ENCODE results near the gene DENND1B. TPM values are rescaled to one million over a fixed set of nuclear protein-coding genes. Genes with fewer than 3 reads are reported as not detected.
"Not testable (repeated sequence)": the region's sequence is repeated elsewhere in the genome, so short reads cannot be mapped to it uniquely, and the experiment has no call there.

Gene DENND1B
- total RNA-seq, 1 donor from 2014 or later = 26.1 TPM

DNA sequence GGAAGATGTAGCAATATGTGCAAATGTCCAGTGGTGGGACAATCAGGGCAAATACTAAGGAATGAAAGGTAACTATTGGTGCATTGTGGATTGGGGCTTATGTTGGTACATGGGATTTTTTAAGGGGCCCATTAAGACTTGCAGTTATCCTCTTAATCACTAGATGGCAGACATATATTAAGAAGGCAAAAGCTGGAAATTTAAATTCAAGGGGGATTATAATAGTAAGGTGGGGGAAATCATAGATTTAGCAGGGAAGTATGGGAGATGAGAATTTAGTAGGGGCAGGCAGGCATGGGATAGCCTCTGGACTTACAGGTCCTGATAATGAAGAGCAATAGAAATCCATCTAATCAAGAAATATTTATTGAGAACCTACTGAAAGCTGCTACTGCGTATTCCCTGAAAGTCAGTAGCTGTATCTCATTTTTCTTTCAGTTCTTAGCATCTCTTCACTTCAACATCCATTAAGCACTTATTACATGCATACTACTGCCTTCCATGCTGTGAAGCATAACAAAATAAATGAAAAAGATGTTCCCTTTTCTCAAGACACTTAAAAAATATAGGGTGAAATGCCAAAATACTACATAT, 255.4 kb downstream of the DENND1B start:
- no peak for DNase-seq
- no peak for ATAC-seq
- intact Hi-C loops (cut with micrococcal nuclease) = loop anchor here (10.0 kb wide), 1 partner anchor 345 kb away; no protein-coding TSS in a partner anchor

DNA sequence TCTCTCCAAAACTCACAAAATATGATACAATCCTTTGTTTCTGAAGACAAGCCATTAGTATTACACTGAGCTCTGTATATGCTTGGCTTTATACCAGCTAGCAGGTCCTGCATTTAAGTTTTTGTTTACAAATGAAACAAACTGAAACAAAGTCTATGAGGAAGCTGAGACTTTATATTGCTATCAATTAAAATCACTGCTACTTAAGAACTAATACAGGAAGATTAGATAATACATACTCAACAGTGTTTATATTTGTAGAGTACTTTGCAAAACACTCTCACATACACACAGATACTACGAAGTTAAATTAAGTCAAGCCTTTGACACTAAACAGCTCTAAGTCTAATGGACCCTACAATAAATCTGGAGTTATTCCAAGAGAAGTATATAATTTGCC, 259.9 kb downstream of the DENND1B start:
- DNase-seq (no peak), ATAC-seq (no peak)
- intact Hi-C loops (cut with micrococcal nuclease) = no loop called here

DNA sequence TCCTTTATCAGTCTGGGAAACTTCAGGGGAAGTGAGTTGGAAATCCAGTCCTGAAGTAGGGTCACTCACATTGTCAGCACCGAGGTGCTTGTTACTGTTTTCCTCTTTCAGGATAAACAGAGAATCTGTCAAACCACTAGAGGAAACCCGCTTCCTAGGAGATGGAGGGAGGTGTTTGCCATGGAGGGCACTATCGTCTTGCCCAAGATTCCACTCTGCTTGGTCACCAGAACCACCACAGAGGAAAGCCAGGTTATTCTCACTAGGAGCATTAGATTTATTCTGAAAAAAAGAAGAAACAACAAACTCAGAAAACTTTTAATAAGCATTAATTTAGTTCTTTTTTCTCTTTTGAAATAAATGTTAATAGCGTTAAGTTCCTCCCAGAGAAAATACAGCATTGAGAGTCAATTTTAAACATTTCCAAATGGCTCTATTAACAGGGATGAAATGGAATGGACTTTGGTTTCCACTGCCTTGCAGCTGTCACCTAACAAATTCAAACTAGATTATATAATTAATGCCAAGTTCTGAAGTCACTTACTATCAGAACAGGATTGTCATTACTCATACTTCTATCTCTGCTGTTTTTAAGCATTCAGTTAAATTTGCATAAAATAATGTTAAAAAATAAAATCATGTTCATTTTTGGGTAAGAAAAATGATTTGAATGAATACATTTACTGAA, 264.4 kb downstream of the DENND1B start:
- DNase-seq (no peak), ATAC-seq (no peak)
- intact Hi-C loops (cut with micrococcal nuclease) = no loop called here

DNA sequence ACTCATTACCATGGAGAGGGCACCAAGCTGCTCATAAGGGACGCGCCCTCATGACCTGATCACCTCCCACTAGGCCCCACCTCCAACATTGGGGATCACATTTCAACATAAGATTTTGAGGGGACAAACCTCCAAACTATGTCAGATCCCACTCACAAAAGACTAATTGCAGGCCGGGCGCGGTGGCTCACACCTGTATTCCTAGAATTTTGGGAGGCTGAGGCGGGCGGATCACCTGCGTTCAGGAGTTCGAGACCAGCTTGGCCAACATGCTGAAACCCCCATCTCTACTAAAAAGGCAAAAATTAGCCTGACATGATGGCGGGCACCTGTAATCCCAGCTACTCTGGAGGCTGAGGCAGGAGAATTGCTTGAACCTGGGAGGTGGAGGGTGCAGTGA, 278.6 kb downstream of the DENND1B start:
- DNase-seq (no peak), ATAC-seq (no peak)
- intact Hi-C loops (cut with micrococcal nuclease) = no loop called here

DNA sequence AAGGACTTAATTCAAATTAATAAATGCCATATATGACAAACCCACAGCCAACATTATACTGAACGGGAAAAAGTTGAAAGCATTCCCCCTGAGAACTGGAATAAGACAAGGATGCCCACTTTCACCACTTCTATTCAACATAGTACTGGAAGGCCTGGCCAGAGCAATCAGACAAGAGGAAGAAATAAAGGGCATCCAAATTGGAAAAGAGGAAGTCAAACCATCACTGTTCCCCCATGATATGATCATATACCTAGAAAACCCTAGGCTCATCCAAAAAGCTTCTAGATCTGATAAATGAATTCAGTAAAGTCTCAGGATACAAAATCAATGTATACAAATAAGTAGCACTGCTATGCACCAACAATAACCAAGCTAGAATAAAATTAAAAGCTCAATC, 283.8 kb downstream of the DENND1B start:
- intact Hi-C loops (cut with micrococcal nuclease); DNase-seq; ATAC-seq: not testable (repeated sequence)

DNA sequence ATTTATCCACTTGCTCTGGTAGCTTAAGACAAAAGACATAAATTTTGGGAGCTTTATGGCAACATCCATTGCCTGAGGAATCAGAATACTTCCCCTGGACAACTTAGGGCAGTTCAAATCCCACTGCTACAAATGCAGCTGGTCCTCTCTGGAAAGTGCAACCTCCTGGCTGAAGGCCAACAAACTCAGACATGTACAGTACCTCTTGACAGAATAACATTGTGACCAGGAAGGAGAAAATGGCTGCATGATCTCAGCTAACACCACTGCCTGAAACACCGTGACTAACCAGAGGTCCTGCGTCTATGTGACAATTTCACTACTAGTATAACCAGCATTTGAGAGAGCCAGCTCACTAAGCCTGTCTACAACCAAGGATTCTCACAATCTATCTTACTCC, 288.3 kb downstream of the DENND1B start:
- DNase-seq (no peak), ATAC-seq (peak; percentile 66)
- intact Hi-C loops (cut with micrococcal nuclease) = no loop called here

DNA sequence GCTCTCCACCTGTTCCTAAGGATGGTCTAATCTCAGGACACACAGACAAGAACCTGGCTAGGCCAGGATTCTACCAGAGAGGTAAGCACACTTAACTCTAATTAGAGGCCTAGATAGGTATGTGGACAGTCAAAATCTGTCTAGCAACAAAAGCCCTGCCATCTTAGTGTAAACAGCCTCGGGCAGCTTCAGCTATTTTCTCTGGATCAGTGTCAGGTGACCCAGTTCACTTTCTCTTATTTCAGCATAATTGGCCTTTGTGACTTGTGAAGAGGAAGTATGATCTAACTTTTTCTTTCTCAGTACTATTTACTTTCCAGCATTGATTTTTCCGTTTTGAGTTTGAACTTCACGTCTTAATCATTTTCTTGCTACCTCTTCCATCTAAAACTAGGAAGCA, 289.5 kb downstream of the DENND1B start:
- intact Hi-C loops (cut with micrococcal nuclease) = no loop called here
- no peak for DNase-seq
- no peak for ATAC-seq

DNA sequence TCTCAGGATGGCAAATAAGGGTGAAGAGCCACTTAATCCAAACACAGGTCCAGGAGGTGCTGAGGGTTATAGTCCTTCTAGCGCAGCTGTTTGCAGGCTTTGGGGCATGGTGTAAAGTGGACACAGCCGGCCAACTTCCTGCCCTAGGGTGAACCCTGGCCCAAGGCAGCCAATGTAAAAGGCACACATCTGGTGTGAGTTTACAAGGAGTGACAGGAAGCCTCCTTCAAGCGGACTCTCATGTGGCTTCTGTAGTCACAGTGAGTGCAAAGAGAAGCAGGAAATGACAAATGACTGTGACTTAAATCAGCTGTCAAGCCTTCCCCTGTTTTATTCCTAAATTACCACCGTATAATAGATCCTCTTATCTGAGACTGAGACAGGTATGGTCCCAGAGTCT, 294.2 kb downstream of the DENND1B start:
- ATAC-seq (peak; percentile 50), DNase-seq (no peak)
- intact Hi-C loops (cut with micrococcal nuclease) = no loop called here

DNA sequence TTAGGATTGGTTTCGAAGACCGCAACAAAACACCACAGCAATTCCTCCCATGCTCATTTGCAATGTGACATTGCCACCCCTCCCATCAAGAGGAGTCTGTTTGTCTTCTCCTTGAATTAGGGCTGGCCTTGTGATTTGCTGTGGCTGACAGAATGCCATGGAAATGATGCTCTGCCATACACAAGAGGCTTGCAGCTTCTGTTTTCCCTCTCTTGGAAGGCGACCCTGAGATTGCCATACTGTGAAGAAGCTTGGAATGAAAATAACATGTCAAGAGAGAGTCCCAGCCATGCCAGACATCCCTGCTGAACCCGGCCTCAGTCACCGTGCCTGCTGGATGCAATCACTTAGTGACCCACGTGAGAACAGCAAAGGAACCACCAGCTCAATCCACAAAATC, 294.8 kb downstream of the DENND1B start:
- no peak for ATAC-seq
- intact Hi-C loops (cut with micrococcal nuclease) = no loop called here

DNA sequence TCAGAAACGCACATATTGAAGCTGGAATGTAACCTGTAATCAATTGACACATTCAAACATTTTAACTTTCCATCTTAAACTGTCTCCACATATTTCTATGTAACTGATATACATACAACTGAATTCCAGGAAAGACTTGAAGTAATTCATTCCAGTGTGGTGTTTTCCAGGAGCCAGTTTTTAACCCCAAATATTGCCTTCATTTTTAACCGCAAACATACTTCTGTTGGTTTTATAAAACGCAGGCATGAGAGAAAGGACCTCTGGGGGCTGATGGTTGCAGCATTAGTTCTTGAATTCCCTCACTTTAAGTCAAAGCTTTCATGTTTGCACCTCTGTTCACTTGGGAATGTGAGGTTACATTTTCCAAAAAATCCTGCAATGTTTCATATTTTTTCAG, 303.1 kb downstream of the DENND1B start:
- intact Hi-C loops (cut with micrococcal nuclease) = no loop called here
- no peak for ATAC-seq
- no peak for DNase-seq

More for the DNA sequence above, 294.8 kb downstream of the DENND1B start:
- DNase-seq = no peak

DNA sequence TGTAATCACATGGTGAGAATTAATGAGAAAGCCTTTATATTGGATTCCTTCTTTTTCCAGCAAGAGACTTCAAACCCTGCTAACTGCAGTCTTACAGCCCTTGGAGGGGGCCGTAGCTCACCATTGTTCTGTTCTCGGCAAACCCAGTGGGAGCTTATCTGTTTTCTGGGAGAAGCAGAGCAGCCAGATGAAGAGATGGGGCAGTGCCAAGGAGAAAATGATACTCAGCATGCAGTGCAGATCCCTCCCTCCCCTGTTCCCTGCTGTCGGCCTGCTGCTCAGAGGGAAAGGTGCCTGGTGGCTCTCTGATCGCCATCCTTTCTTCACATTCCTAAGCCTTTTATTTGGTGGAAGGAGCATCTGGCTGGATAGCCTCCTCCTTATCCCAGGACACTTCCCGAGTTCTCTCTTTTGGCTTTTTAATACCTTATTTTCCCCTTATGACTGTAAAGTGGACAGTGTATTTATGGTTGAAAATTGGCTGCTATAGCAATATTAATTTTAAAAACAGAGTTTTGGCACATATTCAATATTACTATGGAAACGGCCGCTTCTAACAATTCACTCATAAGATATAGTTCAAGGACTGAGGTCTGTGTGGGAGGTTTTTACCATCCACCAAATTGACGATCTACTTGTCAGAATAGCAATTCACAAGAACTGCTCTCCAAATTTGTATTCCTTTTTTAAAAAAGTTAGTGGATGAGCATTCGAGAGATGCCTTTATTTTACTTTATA, 303.9 kb downstream of the DENND1B start:
- intact Hi-C loops (cut with micrococcal nuclease) = no loop called here
- DNase-seq = no peak
- ATAC-seq = peak; percentile 34

DNA sequence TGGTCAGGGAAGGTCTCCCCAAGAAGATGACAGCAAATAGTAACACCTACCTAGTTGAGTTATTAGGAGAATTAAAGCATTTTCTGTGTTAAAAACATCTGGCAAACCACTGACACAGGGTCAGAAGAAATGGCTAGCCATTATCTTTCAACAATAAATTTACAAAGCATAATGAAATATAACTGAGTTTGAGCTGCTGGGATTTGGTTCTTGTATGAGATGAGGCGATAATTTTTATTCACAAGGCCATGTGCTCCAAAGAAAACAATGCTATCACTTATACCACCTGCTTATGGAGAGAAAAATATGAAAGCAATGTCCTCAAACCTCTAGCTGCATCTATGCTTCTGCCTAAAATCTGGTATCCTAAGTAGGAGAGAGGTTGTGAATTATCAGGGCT, 304.9 kb downstream of the DENND1B start:
- no peak for DNase-seq
- ATAC-seq = no peak
- intact Hi-C loops (cut with micrococcal nuclease) = no loop called here

DNA sequence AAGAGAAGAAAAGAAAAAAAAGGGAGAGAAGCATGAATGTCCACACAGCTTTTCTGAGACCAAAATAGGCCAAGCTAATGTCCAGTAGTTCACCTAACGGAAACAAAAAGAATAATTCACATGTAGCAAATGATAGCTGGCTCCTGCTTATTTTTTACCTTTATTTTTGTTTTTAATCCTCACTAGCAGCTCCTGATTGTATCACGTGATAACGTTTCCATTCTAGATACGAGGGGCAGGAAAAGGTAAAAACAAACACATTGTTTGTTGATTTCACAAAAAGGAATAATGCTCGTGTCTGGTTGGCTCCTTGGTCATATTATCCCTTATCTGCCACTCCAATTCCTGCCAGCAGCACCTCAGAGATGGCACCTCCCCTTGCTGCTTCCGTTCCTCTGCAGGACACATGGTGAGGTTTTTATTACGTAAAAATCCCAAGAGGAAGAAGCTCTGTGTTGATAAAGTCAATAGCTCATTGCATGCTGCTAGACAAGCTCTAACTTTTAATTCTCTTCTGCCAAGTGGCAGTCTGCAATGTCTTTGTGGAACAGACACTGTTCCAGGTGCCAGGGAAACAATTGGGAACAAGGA, 305.6 kb downstream of the DENND1B start:
- DNase-seq (no peak), ATAC-seq (no peak)
- intact Hi-C loops (cut with micrococcal nuclease) = no loop called here

DNA sequence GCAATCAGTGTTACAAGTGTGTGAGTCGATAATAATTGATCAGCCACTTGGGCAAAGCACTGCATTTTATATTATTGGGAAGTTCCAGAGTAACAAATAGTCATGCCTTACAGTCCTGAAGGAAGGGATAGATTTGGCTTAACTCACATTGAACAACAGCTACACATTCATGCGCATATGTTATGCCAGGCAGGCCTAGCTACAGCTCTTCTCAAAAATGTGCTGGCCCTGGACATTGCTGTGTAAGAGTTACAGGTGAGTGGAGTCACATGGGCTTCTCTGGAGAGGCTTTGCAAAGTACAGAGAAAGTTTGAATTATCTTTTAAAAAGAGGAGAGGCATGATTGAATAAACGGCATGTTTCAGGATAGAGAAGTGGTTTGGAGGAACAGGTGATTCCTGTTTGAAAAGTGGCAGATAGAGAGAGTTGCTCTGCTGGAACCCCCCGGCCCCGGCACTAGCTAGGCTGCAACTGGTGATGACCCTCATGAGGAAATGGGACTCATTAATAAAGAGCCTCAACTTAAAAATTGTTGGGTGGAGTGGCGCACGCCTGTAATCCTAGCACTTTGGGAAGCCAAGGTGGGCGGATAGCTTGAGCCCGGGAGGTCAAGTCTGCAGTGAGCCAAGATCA, 306.6 kb downstream of the DENND1B start:
- ATAC-seq (no peak), DNase-seq (no peak)
- intact Hi-C loops (cut with micrococcal nuclease) = no loop called here

DNA sequence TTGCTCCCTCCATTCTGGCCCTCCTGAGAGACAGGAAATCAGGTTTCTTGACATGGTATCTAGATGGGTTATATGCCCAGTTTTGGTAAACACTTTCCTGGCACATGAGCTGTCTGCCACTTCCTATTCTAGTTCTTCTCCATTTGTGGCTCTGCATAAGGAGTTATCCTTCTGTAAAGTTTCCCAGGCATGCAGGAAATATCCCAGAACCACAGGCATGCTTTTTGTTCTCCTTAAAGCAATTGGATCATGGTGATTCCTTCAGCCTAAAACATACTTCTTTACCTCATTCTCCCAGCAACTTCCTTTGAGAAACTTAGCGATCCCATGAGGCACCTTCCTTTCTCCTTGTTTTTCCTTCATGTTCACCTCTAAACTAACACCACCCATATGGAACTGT, 307.4 kb downstream of the DENND1B start:
- ATAC-seq (no peak), DNase-seq (no peak)
- intact Hi-C loops (cut with micrococcal nuclease) = no loop called here

DNA sequence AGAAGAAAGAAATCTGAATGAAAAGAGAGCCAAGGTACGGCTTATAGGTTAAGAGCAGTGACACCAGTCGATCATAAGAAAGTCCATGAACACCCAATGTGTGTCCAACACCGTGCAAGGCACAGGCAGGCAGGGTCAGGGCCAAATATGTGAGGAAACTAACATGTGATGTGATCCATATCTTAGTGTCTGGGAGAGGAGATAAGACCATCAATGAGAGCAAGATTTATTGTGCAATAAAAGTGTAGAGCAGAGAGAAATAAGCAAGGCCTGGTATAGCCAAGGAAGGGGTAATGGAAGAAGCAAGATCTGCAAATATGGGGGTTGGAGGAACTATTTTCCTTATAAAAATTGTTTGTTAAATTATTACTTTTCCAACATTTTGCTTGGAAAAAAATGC, 308.5 kb downstream of the DENND1B start:
- no peak for DNase-seq
- intact Hi-C loops (cut with micrococcal nuclease) = no loop called here
- no peak for ATAC-seq

DNA sequence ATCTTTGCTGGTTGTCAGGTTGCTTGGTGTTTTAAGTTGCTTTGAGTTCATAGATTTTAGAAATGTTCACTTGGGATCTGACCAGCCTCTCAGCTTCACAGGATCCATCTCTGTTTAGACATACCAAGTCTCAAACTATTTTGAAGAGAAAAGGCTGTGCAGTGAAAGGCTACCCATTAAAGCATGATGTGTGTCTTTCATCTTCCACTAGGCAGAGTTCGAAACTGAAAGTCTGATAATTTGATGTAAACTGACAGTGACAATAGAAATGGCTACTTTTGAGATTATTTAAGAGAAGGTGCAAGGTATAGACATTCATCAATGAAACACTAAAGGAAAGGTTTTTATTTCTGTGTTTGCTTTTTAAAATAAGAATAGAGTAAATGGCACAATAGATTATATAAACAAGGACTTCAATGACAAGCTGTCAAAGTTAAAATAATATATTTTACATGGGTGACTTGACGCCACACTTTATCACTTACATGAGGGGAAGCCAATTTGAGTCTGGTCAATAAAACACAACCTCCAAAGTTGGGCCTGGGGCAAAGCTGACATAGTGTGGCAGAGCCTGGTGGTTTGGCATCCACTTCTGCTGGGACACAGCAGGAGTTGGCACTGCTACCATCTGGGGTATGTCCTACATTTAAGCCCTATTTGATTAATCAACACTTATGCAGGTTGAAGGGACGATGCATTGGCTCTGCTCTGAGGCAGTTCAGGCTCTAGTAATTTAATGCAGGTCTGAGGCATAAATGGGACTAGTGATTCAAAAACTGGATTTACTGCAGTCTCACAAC, 309.6 kb downstream of the DENND1B start:
- intact Hi-C loops (cut with micrococcal nuclease) = no loop called here
- no peak for ATAC-seq
- DNase-seq = no peak

DNA sequence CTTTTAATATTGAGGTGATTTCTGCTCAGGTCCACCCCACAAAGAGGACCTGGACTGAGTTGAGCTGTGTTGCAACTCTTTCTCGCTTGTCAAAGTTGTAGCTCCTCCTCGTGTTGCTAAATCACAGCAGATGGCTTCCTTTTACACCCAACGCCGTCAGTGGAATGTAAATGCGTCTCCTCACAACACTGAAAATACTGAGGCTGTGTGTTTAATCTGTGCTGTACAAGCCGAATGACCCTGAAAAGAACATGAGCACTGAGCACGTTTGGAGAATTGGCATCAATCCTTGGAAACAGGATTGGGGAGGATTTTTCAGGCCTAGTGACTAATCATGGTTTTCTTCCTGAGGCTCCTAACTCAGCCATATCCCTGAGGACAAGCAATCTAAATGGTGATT, 311.2 kb downstream of the DENND1B start:
- intact Hi-C loops (cut with micrococcal nuclease) = no loop called here
- ATAC-seq = peak; percentile 92

DNA sequence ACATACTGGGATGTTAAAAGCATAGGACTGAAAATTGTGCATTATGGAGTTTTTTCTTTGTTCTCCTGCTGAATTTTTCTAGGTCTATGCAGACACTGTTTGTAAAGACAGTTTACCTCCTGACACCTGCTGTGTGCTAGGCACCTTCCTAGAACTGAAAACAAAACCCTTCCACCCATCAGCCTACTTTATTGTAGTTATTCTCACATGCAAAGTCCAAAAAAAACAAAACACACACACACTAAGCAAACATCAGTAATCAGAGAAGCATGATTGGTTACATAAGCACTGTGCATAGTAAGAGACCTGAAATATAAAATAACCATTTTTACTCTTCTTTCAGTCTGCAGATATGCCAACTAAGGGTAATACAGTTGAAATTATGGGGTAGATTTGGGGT, 312.1 kb downstream of the DENND1B start:
- ATAC-seq (no peak), DNase-seq (no peak)
- intact Hi-C loops (cut with micrococcal nuclease) = no loop called here

More for the DNA sequence above, 311.2 kb downstream of the DENND1B start:
- no peak for DNase-seq

All from left ventricle myocardium superior (tissue), 1 donor.